CD4-positive, alpha-beta memory T cell (primary cell): ENCODE results near the gene FNDC1. TPM values are rescaled to one million over a fixed set of nuclear protein-coding genes. Genes with fewer than 3 reads are reported as not detected.

Experiments
- CTCF ChIA-PET: fragments of 350-600 bp; sonication (Branson Sonifier 250); formaldehyde crosslinking; loops from one replicate; lab custom pipeline; 2021; ENCODE audit warnings: inconsistent platforms; ENCODE audit not compliant: partially characterized antibody; lab: Charles Lee
- POLR2A ChIA-PET: fragments of 350-600 bp; sonication (Branson Sonifier 250); formaldehyde crosslinking; loops from one replicate; lab custom pipeline; 2021; ENCODE audit not compliant: partially characterized antibody; lab: Charles Lee
- DNase-seq, 5 donors: peaks; one replicate each; pipeline versions ENCODE4 v3.0.0 to v3.0.0-alpha.2; 2020 to 2022; ENCODE audit warnings: mixed read lengths in 1 of 5
- H3K27ac ChIP-seq: one replicate; pipeline ENCODE4 v1.7.0; 2013; ENCODE audit warnings: low read depth, low read length
- H3K27me3 ChIP-seq: 2 replicates; pipeline ENCODE4 v1.7.0; 2013; ENCODE audit warnings: mild to moderate bottlenecking, low read length, moderate library complexity; ENCODE audit not compliant: insufficient read depth
- H3K36me3 ChIP-seq: 2 replicates; pipeline ENCODE4 v1.7.0; 2013; ENCODE audit warnings: mild to moderate bottlenecking, low read length, moderate library complexity; ENCODE audit not compliant: insufficient read depth
- H3K4me1 ChIP-seq: 2 replicates; pipeline ENCODE4 v1.7.0; 2013; ENCODE audit warnings: mild to moderate bottlenecking, low read length, moderate library complexity; ENCODE audit not compliant: insufficient read depth
- H3K4me3 ChIP-seq, 2 donors: one replicate each; pipeline ENCODE4 v1.7.0; 2013; ENCODE audit warnings: low read length in 2 of 2, mild to moderate bottlenecking in 1 of 2
- H3K9me3 ChIP-seq, 2 donors: one replicate each; pipeline ENCODE4 v1.7.0; 2013; ENCODE audit warnings: low read length in 2 of 2, control low read depth in 1 of 2; ENCODE audit not compliant: control insufficient read depth in 1 of 2
- H3K27ac Mint-ChIP-seq, 7 donors: one replicate each; pipeline ENCODE4 v1.8.0; 2020 to 2021; ENCODE audit warnings: mixed read lengths in 7 of 7, mild to moderate bottlenecking in 6 of 7, inconsistent platforms in 3 of 7, moderate library complexity in 3 of 7
- H3K27me3 Mint-ChIP-seq, 2 donors: one replicate each; pipeline ENCODE4 v1.8.0; 2020 to 2021; ENCODE audit warnings: mixed read lengths in 2 of 2
- H3K36me3 Mint-ChIP-seq, 2 donors: one replicate each; pipeline ENCODE4 v1.8.0; 2020 to 2021; ENCODE audit warnings: mixed read lengths in 2 of 2, inconsistent platforms in 1 of 2, mild to moderate bottlenecking in 1 of 2
- H3K4me1 Mint-ChIP-seq, 4 donors: one replicate each; pipeline ENCODE4 v1.8.0; 2020 to 2021; ENCODE audit warnings: mixed read lengths in 4 of 4, mild to moderate bottlenecking in 1 of 4
- H3K4me3 Mint-ChIP-seq, 8 donors: one replicate each; pipeline ENCODE4 v1.8.0; 2020 to 2021; ENCODE audit warnings: mixed read lengths in 8 of 8, mild to moderate bottlenecking in 7 of 8, moderate library complexity in 6 of 8, inconsistent platforms in 3 of 8
- H3K9me3 Mint-ChIP-seq, 8 donors: one replicate each; pipeline ENCODE4 v1.8.0; 2020 to 2021; ENCODE audit warnings: mixed read lengths in 8 of 8, mild to moderate bottlenecking in 5 of 8, inconsistent platforms in 3 of 8, moderate library complexity in 1 of 8
- intact Hi-C: fragments of 100-400 bp; cut with micrococcal nuclease; formaldehyde crosslinking; loops from one replicate; pipeline ENCODE4 v1.15.1; 2023
- polyA plus RNA-seq, 2 donors: library from polyadenylated mRNA; unstranded; fragments of 300-500 nt; fragmentation: Illumina TruSeq; gene quantifications; one replicate each; pipeline ENCODE4 v1.2.3, GENCODE V29; 2021
- total RNA-seq, 2 experiments: library from RNA; stranded (reverse); gene quantifications; one replicate each; pipeline ENCODE4 v1.2.3, GENCODE V29; 2021

Gene FNDC1
- total and polyA plus RNA-seq, 4 experiments from 2014 or later: 0.08 TPM; not detected in 3

GRCh38 chr6:159301810-159302593 is 132.8 kb downstream of the FNDC1 start:
- Mint-ChIP-seq H3K36me3 (no peaks in the 10 kb centered on the region), H3K27me3 (peaks cover 10 to 25% of the 10 kb centered on the region in 2 donors), H3K9me3 (no peaks in the 10 kb centered on the region), H3K4me3 (no peak overlapping the region), H3K27ac (no peak overlapping the region), H3K4me1 (no peaks in the 10 kb centered on the region)
- DNase-seq: no peak
- Histone ChIP-seq H3K27me3 (no peaks in the 10 kb centered on the region), H3K4me1 (no peaks in the 10 kb centered on the region), H3K4me3 (no peak overlapping the region), H3K36me3 (no peaks in the 10 kb centered on the region), H3K27ac (no peak overlapping the region), H3K9me3 (no peaks in the 10 kb centered on the region)
- intact Hi-C loops: no loop called here
- CTCF ChIA-PET: no interaction called here
- POLR2A ChIA-PET: no interaction called here

GRCh38 chr6:159302594-159302992 is 133.4 kb downstream of the FNDC1 start:
- Histone ChIP-seq H3K27me3 (no peaks in the 10 kb centered on the region), H3K9me3 (no peaks in the 10 kb centered on the region), H3K27ac (no peak overlapping the region), H3K4me3 (no peak overlapping the region), H3K36me3 (no peaks in the 10 kb centered on the region), H3K4me1 (no peaks in the 10 kb centered on the region)
- no peaks in the 10 kb centered on the region for H3K4me1 Mint-ChIP-seq
- H3K27ac Mint-ChIP-seq: no peak overlapping the region
- intact Hi-C loops: no loop called here
- peaks cover 9 to 24% of the 10 kb centered on the region in 2 donors for H3K27me3 Mint-ChIP-seq
- H3K9me3 Mint-ChIP-seq: no peaks in the 10 kb centered on the region
- H3K4me3 Mint-ChIP-seq: no peak overlapping the region
- DNase-seq: no peak
- ChIA-PET POLR2A (no interaction called here), CTCF (no interaction called here)
- no peaks in the 10 kb centered on the region for H3K36me3 Mint-ChIP-seq

GRCh38 chr6:159303159-159303558 is 134.0 kb downstream of the FNDC1 start:
- H3K4me1 Mint-ChIP-seq: no peaks in the 10 kb centered on the region
- CTCF ChIA-PET: no interaction called here

GRCh38 chr6:159303784-159304183 is 134.6 kb downstream of the FNDC1 start:
- no peaks in the 10 kb centered on the region for H3K4me1 Mint-ChIP-seq
- H3K36me3 Mint-ChIP-seq: no peaks in the 10 kb centered on the region
- Histone ChIP-seq H3K9me3 (no peaks in the 10 kb centered on the region), H3K36me3 (no peaks in the 10 kb centered on the region), H3K27me3 (no peaks in the 10 kb centered on the region), H3K27ac (no peak overlapping the region), H3K4me3 (no peak overlapping the region), H3K4me1 (no peaks in the 10 kb centered on the region)
- intact Hi-C loops: no loop called here
- no peak overlapping the region for H3K4me3 Mint-ChIP-seq
- DNase-seq: no peak
- peaks cover 8 to 15% of the 10 kb centered on the region in 2 donors for H3K27me3 Mint-ChIP-seq
- ChIA-PET POLR2A (no interaction called here), CTCF (no interaction called here)
- H3K9me3 Mint-ChIP-seq: no peaks in the 10 kb centered on the region
- H3K27ac Mint-ChIP-seq: no peak overlapping the region

More at GRCh38 chr6:159303159-159303558, 134.0 kb downstream of the FNDC1 start:
- H3K27me3 Mint-ChIP-seq: peaks cover 8 to 19% of the 10 kb centered on the region in 2 donors
- Histone ChIP-seq H3K27me3 (no peaks in the 10 kb centered on the region), H3K4me3 (no peak overlapping the region), H3K36me3 (no peaks in the 10 kb centered on the region), H3K4me1 (no peaks in the 10 kb centered on the region), H3K9me3 (no peaks in the 10 kb centered on the region), H3K27ac (no peak overlapping the region)
- no peak overlapping the region for H3K27ac Mint-ChIP-seq
- POLR2A ChIA-PET: no interaction called here
- no peaks in the 10 kb centered on the region for H3K9me3 Mint-ChIP-seq
- intact Hi-C loops: no loop called here
- H3K36me3 Mint-ChIP-seq: no peaks in the 10 kb centered on the region
- no peak for DNase-seq
- H3K4me3 Mint-ChIP-seq: no peak overlapping the region

GRCh38 chr6:159304641-159305040 is 135.4 kb downstream of the FNDC1 start:
- Histone ChIP-seq H3K4me3 (no peak overlapping the region), H3K9me3 (no peaks in the 10 kb centered on the region), H3K27me3 (no peaks in the 10 kb centered on the region), H3K27ac (no peak overlapping the region), H3K4me1 (no peaks in the 10 kb centered on the region), H3K36me3 (no peaks in the 10 kb centered on the region)
- intact Hi-C loops: no loop called here
- POLR2A ChIA-PET: no interaction called here
- no peak for DNase-seq
- H3K9me3 Mint-ChIP-seq: no peaks in the 10 kb centered on the region
- H3K27ac Mint-ChIP-seq: no peak overlapping the region
- no peaks in the 10 kb centered on the region for H3K36me3 Mint-ChIP-seq
- H3K27me3 Mint-ChIP-seq: peaks cover 6 to 14% of the 10 kb centered on the region in 2 donors
- CTCF ChIA-PET: no interaction called here
- no peaks in the 10 kb centered on the region for H3K4me1 Mint-ChIP-seq
- no peak overlapping the region for H3K4me3 Mint-ChIP-seq

- CTCF ChIA-PET: no interaction called here
- Mint-ChIP-seq H3K27me3 (peaks cover 6 to 14% of the 10 kb centered on the region in 2 donors), H3K27ac (no peak overlapping the region), H3K36me3 (no peaks in the 10 kb centered on the region), H3K4me1 (no peaks in the 10 kb centered on the region), H3K9me3 (no peaks in the 10 kb centered on the region), H3K4me3 (no peak overlapping the region)
- POLR2A ChIA-PET: no interaction called here
- H3K4me3 ChIP-seq: no peak overlapping the region
- H3K4me1 ChIP-seq: no peaks in the 10 kb centered on the region
- no peaks in the 10 kb centered on the region for H3K9me3 ChIP-seq
- no peaks in the 10 kb centered on the region for H3K27me3 ChIP-seq
- H3K27ac ChIP-seq: no peak overlapping the region
- DNase-seq: no peak
- H3K36me3 ChIP-seq: no peaks in the 10 kb centered on the region
- intact Hi-C loops: no loop called here
Measured at GRCh38 chr6:159305159-159305558, 136.0 kb downstream of the FNDC1 start.

GRCh38 chr6:159305804-159306537 is 136.8 kb downstream of the FNDC1 start:
- Histone ChIP-seq H3K36me3 (no peaks in the 10 kb centered on the region), H3K27ac (no peak overlapping the region), H3K4me3 (no peak overlapping the region), H3K27me3 (no peaks in the 10 kb centered on the region), H3K9me3 (no peaks in the 10 kb centered on the region), H3K4me1 (no peaks in the 10 kb centered on the region)
- CTCF ChIA-PET: no interaction called here
- Mint-ChIP-seq H3K27me3 (peaks cover 6 to 12% of the 10 kb centered on the region in 2 donors), H3K27ac (no peak overlapping the region), H3K4me1 (no peaks in the 10 kb centered on the region), H3K4me3 (no peak overlapping the region), H3K36me3 (no peaks in the 10 kb centered on the region), H3K9me3 (no peaks in the 10 kb centered on the region)
- no peak for DNase-seq
- intact Hi-C loops: no loop called here
- POLR2A ChIA-PET: no interaction called here
